Right lobe of liver (tissue), 4 donors: ENCODE results near the gene ZNF445.

Source experiments
- CTCF ChIP-seq, 4 donors: fragments of 200-600 bp in 3 of 4; fragments of 450-650 bp in 1 of 4; IDR thresholded peaks; one replicate each; pipeline versions ENCODE4 v1.5.1 to v1.8.0; 2016 to 2022; ENCODE audit warnings: antibody characterized with exemption in 4 of 4, mild to moderate bottlenecking in 2 of 4
- POLR2A ChIP-seq: fragments of 450-650 bp; IDR thresholded peaks from one replicate; pipeline ENCODE4 v1.6.1; 2017; ENCODE audit warnings: antibody characterized with exemption, mild to moderate bottlenecking
- donor health status: DM: no; HTN: no; CAD: no.
- donor health status: DM: no; HTN: no; CAD: no.
- donor health status: DM: no; HTN: yes; CAD: no.

DNA sequence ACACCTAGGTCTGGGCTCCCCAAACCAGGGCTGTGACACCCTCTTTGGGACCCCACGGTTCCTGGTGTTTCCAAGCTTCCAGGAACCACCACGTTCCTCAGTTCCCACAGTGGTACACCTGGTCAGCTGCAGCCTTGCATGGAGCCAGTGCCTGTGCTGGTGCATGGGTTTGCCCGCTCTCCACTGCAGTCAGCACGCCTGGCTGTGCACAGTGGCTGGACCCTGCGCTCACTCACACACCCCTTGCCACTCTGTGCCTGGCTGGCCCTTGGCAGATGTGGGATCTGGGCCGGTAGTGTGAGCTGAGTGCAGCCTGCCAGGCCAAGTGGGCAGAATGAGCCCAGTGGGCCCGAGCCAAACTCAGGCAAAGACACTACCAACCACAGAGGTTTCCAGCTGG lies 90.1 kb downstream of the ZNF445 start:
- TF ChIP-seq POLR2A = no peak
- TF ChIP-seq CTCF (IDR thresholded peaks at IDR 0.05) = no peak
